Nephron (organoid): ENCODE results near the gene GIMAP1.

Experiments used
- H3K27ac Mint-ChIP-seq, 3 experiments: 2 replicates each; pipeline ENCODE4 v1.8.0; 2020; ENCODE audit warnings: mixed read lengths in 3 of 3, mild to moderate bottlenecking in 2 of 3, moderate library complexity in 1 of 3
- H3K27me3 Mint-ChIP-seq: 2 replicates; pipeline ENCODE4 v1.8.0; 2021; ENCODE audit warnings: low read depth, mild to moderate bottlenecking, moderate library complexity, mixed read lengths
- H3K36me3 Mint-ChIP-seq: 2 replicates; pipeline ENCODE4 v1.8.0; 2020; ENCODE audit warnings: low read depth, mixed read lengths
- H3K4me1 Mint-ChIP-seq: 2 replicates; pipeline ENCODE4 v1.8.0; 2020; ENCODE audit warnings: mixed read lengths
- H3K4me3 Mint-ChIP-seq, 3 experiments: 2 replicates each; pipeline ENCODE4 v1.8.0; 2020; ENCODE audit warnings: mild to moderate bottlenecking in 3 of 3, mixed read lengths in 3 of 3, moderate library complexity in 2 of 3
- H3K9me3 Mint-ChIP-seq: 2 replicates; pipeline ENCODE4 v1.8.0; 2020; ENCODE audit warnings: mixed read lengths
- CTCF ChIP-seq, 3 experiments: fragments of 200-600 bp; sonication (generic); IDR thresholded peaks; one replicate each; pipeline ENCODE4 v1.5.0; 2021; ENCODE audit warnings: antibody characterized with exemption in 3 of 3; ENCODE audit not compliant: unreplicated experiment in 3 of 3

GIMAP1 gene

GRCh38 chr7:150685219-150686029 is 31.0 kb upstream of the GIMAP1 start, which contains the start of gene GIMAP2:
GIMAP2 (plus strand) TSS chr7:150685706; CDS start chr7:150687060, 1,354 bp downstream.
- Mint-ChIP-seq H3K36me3 (no peaks in the 10 kb centered on the region), H3K27ac (peak within 1 kb of the TSS in 2 of 3 experiments; percentile 58 to 62), H3K4me1 (peaks cover 16% of the 10 kb centered on the region), H3K27me3 (peaks cover 18% of the 10 kb centered on the region), H3K9me3 (peaks cover 7% of the 10 kb centered on the region), H3K4me3 (peak within 1 kb of the TSS in 2 of 3 experiments; percentile 36 to 42)
- no peak for TF ChIP-seq CTCF (IDR thresholded peaks at IDR 0.05; ENCODE audit: unreplicated experiment in 3 of 3)

- H3K4me1 Mint-ChIP-seq = peaks cover 16% of the 10 kb centered on the region
- peaks cover 18% of the 10 kb centered on the region for H3K27me3 Mint-ChIP-seq
- no peak for TF ChIP-seq CTCF (IDR thresholded peaks at IDR 0.05; ENCODE audit: unreplicated experiment in 3 of 3)
- H3K4me3 Mint-ChIP-seq = peak overlapping the region in 2 of 3 experiments; percentile 36 to 42
- peak overlapping the region in 2 of 3 experiments; percentile 58 to 62 for H3K27ac Mint-ChIP-seq
- peaks cover 7% of the 10 kb centered on the region for H3K9me3 Mint-ChIP-seq
- no peaks in the 10 kb centered on the region for H3K36me3 Mint-ChIP-seq
These were observed 30.3 kb upstream of the GIMAP1 start for GRCh38 chr7:150686030-150686631.

- Mint-ChIP-seq H3K27me3 (peaks cover 10% of the 10 kb centered on the region), H3K4me1 (peaks cover 16% of the 10 kb centered on the region), H3K27ac (no peak overlapping the region), H3K4me3 (no peak overlapping the region), H3K36me3 (no peaks in the 10 kb centered on the region), H3K9me3 (peaks cover 7% of the 10 kb centered on the region)
- TF ChIP-seq CTCF (IDR thresholded peaks at IDR 0.05; ENCODE audit: unreplicated experiment in 3 of 3) = no peak
These were observed 27.8 kb upstream of the GIMAP1 start for GRCh38 chr7:150688630-150689029.

GRCh38 chr7:150695654-150696053 is 20.8 kb upstream of the GIMAP1 start:
- Mint-ChIP-seq H3K36me3 (no peaks in the 10 kb centered on the region), H3K9me3 (peaks cover 24% of the 10 kb centered on the region), H3K4me3 (no peak overlapping the region), H3K27ac (no peak overlapping the region), H3K4me1 (no peaks in the 10 kb centered on the region), H3K27me3 (no peaks in the 10 kb centered on the region)
- no peak for TF ChIP-seq CTCF (IDR thresholded peaks at IDR 0.05; ENCODE audit: unreplicated experiment in 3 of 3)

DNA sequence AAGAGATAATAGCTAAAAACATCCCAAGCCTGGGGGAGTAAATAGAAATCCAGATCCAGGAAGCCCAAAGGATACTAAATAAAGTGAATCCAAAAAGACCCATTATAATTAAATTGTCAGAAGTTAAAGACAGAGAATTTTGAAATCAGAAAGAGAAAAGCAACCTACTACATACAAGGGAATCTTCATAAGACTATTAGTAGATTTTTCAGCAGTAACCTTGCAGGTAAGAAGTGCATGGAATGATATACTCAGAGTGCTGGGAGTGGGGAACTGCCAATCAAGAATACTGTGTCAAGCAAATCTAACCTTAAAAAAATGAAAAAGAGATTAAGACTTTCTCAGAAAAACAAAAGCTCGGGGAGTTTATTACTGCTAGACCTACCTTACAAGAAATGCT is 13.2 kb upstream of the GIMAP1 start:
- Mint-ChIP-seq H3K36me3 (peaks cover 3% of the 10 kb centered on the region), H3K4me1 (no peaks in the 10 kb centered on the region)
- no peak for TF ChIP-seq CTCF (IDR thresholded peaks at IDR 0.05; ENCODE audit: unreplicated experiment in 3 of 3)

More for the DNA sequence above, 13.2 kb upstream of the GIMAP1 start:
- no peak overlapping the region for H3K27ac Mint-ChIP-seq
- no peaks in the 10 kb centered on the region for H3K27me3 Mint-ChIP-seq
- H3K9me3 Mint-ChIP-seq = peaks cover 53% of the 10 kb centered on the region
- no peak overlapping the region for H3K4me3 Mint-ChIP-seq
